DOHH2 (cell line): ENCODE results near the gene CLASP1.

ENCODE experiments used
- CTCF ChIP-seq: fragments of 200-600 bp; sonication (generic); IDR thresholded peaks from one replicate; pipeline ENCODE4 v1.5.1; 2014; ENCODE audit warnings: antibody characterized with exemption, mild to moderate bottlenecking, low read depth, low read length; ENCODE audit not compliant: poor library complexity, severe bottlenecking
- EZH2phosphoT487 ChIP-seq: fragments of 200-600 bp; sonication (generic); IDR thresholded peaks from 2 replicates; pipeline ENCODE4 v1.6.1; 2017; ENCODE audit warnings: borderline replicate concordance, mild to moderate bottlenecking, antibody characterized with exemption, low read length, moderate library complexity, mixed read lengths

DNA sequence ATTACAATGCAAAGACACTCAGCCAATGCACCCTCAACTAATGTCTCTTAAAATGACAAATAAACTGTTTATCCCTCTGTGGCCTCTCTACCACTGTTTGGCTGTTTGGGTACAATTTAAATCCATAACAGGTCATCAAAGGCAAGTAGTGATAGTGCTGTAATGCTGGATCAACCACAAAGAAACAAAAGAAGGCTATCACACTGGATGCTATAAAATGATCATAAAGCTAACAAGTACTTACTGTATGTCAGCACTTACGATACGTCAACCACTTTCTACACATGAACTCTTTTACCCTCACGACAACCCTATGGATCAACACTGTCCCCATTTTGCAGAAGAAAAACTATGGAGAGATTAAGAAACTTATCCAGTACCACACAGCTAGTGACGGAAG lies 64.5 kb downstream of the CLASP1 start:
- TF ChIP-seq CTCF (no peak), EZH2phosphoT487 (no peak)
